Pulmonary artery endothelial cell (primary cell): ENCODE results near the gene HMCN2. TPM values are rescaled to one million over a fixed set of nuclear protein-coding genes. Genes with fewer than 3 reads are reported as not detected.

Experiments
- DNase-seq: peaks from one replicate; pipeline ENCODE4 v3.0.0-alpha.2; 2011; ENCODE audit warnings: low read depth, low spot score
- total RNA-seq: library from RNA; depleted of rRNA; stranded (reverse); fragments of >200 nt; gene quantifications from 2 replicates; pipeline ENCODE4 v1.2.3, GENCODE V29; 2014

Gene HMCN2
- total RNA-seq, 1 donor from 2014 or later, result under 0.01 TPM

- no peak for DNase-seq
These were observed 181.7 kb downstream of the HMCN2 start for GRCh38 chr9:130447193-130447816.

GRCh38 chr9:130448035-130448624, 182.6 kb downstream of the HMCN2 start:
- DNase-seq, result no peak

DNA sequence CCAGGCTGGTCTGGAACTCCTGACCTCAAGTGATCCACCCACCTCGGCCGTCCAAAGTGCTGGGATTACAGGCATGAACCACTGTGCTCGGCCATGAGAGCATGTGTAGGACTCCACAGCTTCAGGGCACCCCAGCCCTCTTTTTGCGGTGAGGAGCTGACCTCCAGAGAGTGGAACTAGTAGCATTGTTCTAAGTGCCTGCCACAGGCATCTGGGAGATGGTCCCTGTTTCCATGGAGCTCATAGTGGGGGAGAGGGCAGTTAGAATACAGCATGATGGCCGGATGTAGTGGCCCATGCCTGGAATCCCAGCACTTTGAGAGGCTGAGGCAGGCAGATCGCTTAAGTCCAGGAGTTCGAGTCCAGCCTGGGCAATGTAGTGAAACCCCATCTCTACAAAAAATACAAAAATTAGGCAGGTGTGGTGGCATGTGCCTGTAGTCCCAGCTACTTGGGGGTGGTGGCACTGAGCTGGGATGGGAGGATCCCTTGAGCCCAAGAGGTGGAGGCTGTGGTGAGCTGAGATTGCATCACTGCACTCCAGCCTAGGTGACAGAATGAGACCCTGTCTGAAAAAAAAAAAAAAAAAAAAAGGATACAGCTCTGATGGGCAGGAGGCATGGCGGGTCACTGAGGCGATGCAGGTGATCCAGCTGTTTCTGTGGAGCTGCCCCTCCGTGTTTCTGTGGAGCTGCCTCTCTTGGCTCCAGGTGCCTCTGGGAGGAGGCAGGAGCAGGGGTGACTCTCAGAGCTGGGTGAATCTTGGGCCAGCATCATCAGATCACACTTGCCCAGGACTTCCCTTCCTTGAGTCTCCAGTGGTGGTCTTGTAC, 183.4 kb downstream of the HMCN2 start:
- no peak for DNase-seq

DNA sequence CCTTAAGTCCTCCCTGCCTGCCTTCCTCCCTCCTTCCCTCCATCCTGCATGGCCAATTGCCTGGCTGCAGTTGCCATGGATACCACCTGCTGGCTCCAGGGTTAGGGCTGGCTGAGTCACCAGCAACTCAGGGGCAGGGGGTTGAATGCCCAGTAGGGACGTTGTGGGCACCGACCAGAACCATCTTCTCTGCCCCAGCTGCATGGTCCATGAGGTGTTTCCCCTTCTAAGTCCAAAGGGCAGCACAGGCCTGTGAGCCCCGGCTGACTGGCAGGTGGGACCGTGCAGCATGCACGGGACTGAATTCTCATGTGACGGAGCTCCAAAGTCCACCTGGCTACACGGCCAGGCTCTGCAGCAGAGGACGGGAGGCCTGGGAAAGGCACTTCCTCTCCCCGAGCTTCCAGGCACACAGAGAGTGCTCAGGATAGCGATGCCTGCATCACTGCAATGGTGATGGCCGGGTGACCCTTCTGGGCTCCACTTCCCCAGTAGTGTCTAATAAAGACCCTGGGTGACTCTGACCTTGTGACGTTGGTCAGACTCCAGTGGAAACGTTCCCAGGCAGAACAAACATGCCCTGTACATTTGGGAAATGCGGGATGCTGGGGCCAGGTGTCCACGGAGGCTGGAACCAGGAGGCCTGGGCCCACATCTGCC, 184.9 kb downstream of the HMCN2 start:
- no peak for DNase-seq

- no peak for DNase-seq
These were observed 185.4 kb downstream of the HMCN2 start for GRCh38 chr9:130451004-130451390.

GRCh38 chr9:130451509-130452388, 186.2 kb downstream of the HMCN2 start:
- DNase-seq, result peak; percentile 84

DNA sequence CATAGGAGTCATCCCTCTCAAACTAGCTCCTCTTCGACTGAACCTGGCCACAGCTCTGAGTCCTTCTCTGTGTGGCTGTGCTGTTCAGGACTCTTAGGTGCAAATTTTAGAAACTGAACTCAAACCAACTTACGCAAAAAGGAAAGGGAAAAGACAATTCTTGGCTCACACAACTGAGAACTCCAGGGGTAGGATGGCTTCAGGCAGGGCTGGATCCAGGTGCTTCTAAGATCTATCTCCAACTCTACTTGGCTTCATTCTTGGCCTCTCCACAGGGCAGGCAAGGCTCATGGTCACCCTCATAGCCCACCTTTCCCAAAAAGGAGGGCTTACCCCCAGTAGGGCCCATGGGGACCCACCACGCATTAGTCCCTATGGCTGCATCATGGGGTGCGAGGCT, 187.3 kb downstream of the HMCN2 start:
- DNase-seq, result no peak

- DNase-seq, result peak; percentile 69
These were observed 187.9 kb downstream of the HMCN2 start for GRCh38 chr9:130453487-130453886.

DNA sequence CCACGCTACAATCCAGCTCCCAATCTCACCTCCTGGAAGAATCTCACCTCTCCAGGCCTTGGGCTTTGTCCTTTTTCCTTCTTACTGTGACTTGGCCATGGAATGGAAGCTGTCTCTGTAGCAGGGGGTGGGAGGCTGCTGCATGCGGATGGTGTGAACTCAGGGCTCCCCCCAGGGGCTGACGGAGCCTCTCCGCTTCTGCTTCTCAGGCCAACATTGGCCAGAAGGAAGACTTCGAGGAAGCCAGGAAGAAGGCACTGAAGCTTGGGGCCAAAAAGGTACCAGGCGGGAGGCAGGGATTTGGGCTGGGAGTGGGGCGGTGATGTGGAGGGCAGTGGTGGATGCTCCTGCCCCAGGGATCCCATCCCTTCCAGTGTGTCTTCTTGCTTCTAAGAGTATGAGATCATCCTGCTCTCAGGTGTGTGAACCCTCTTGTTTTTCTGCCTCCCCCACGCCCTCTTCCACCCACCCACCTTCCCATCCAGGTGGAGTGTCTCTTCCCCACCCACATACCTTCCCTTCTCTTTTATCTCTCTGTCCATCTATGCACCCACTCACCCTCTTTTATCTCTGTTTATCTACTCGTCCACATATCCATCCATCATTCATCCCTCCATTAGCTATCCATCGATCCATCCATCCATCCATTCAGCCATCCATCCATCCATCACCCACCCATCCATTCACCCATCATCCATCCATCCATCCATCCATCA, 188.7 kb downstream of the HMCN2 start:
- no peak for DNase-seq

DNA sequence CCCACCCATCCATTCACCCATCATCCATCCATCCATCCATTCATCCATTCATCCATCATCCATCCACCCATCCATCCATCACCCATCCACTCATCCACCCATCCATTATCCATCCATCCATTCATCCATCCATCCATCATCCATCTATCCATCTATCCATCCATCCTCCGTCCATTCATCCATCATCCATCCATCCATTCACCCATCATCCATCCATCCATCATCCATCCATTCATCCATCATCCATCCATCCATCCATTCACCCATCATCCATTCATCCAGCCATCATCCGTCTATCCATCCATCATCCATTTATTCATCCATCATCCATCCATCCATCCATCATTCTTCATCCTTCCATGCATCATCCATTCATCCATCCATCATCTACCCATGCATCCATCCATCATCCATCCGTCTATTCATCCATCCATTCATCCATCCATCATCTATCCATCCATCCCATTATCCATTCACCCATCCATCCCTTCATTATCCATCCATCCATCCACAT, 189.3 kb downstream of the HMCN2 start:
- no peak for DNase-seq

GRCh38 chr9:130458027-130458803, 192.7 kb downstream of the HMCN2 start:
- DNase-seq, result no peak

DNA sequence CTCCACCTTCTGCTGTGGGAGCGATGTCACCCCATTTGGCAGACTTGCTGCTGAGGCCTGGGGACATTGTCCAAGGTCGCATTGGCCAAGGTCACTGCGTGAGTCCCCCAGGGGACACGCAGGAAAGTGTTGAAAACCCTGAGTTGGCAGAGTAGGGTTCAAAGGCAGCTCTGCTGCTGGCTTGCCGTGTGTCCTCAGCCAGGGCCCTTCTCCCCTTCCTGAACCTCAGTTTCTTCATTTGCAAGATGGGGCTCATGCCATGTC, 193.2 kb downstream of the HMCN2 start:
- DNase-seq, result no peak

DNA sequence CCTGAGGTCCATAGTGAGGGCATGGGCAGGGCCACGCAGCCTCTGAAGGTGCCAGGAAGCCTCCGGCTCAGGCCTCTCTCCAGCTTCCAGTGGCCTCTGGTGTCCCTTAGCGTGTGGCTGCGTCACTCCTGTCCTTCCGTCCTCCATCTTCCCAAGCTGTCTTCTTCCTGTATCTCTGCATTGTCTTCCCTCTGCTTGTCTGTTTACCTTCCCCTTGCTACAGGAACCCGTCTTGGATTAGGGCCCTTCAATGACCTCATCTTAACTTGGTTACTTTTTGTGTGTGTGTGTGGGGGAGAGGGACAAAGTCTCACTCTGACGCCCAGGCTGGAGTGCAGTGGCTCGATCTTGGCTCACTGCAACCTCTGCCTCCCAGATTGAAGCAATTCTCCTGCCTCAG, 193.6 kb downstream of the HMCN2 start:
- DNase-seq, result no peak

DNA sequence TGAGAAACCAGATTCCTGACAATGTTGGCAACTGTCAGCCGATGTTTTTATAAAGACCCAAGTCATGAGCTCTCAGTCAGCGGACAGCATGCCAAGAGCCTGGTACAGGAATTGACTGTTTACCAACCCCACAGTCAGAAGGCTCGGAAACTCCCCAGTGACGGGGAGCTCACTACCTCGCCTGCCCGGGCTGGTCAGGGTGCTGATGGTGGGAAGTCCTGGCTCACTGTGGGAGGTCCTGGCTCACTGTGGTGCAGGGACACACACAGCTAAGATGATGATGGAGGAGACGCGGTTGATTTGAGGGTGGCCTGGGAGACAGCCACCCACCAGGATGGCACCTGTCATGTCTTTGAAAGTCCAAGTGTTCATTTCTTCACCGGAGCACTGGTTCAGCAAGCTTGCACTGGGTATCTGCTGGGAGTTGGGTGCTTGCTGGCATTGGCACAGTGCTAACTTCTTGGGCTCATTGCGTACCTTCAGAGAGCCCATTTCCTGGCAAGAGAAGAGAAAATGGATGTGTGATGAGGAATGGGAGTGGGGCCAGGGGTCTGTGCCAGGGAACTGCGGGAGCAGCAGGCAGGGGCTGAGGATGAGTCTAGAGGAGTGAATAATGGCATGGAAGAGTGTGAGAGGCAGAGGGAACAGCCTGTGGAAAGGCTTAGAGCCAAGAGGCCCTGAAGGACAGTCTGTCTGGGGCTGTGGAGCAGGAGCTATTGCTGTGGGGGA, 194.5 kb downstream of the HMCN2 start:
- no peak for DNase-seq

GRCh38 chr9:130461218-130461630, 195.7 kb downstream of the HMCN2 start:
- DNase-seq, result no peak

DNA sequence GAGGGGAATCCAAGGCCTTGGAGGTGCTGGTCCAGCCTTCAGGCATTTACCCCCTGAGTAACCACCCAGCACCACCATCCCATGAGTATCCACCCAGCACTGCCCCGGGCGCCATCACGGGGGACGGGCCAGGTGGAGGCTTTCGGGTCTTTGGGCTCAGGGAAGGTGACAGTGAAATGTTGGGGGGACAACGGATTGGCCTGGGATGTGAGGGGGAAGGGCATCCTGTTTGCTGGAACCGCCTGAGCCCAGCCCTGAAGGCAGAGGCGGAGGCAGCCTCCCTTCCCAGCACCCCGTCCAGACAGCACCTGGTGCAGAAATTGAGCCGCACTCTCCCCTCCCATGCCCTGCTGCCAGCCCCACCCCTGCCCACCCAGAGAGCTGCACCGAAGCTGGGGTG, 196.2 kb downstream of the HMCN2 start:
- DNase-seq, result no peak

- DNase-seq, result no peak
These were observed 197.4 kb downstream of the HMCN2 start for GRCh38 chr9:130462685-130463540.
